HepG2 (cell line): ENCODE measurements around the gene AUP1.

Experiments
- ASH2L ChIP-seq: fragments of 300-600, 200-600 bp; sonication (generic); IDR thresholded peaks from 2 replicates; pipeline ENCODE4 v1.7.0; 2017; ENCODE audit warnings: low read depth, mild to moderate bottlenecking, moderate library complexity, mixed read lengths, low read length; ENCODE audit not compliant: insufficient read length
- ELK4 ChIP-seq: sonication (generic); formaldehyde crosslinking; IDR thresholded peaks from 2 replicates; pipeline ENCODE4 v1.9.0; 2021; ENCODE audit warnings: missing genetic modification reagents, borderline replicate concordance
- KDM4B ChIP-seq: sonication (generic); formaldehyde crosslinking; IDR thresholded peaks from 2 replicates; pipeline ENCODE4 v1.4.0; 2020; ENCODE audit warnings: missing genetic modification reagents
- NFIC ChIP-seq: IDR thresholded peaks from 2 replicates; pipeline ENCODE4 v1.6.1; 2012; ENCODE audit warnings: mild to moderate bottlenecking, low read length, inconsistent platforms
- SMAD3 ChIP-seq: sonication (generic); formaldehyde crosslinking; IDR thresholded peaks from 2 replicates; pipeline ENCODE4 v1.4.0; 2020; ENCODE audit warnings: missing genetic modification reagents
- TBP ChIP-seq: sonication (generic); formaldehyde crosslinking; IDR thresholded peaks from 2 replicates; pipeline ENCODE4 v1.5.0; 2020; ENCODE audit warnings: missing genetic modification reagents
- ZFP62 ChIP-seq: sonication (generic); formaldehyde crosslinking; IDR thresholded peaks from 2 replicates; pipeline ENCODE4 v1.4.0; 2020; ENCODE audit warnings: missing genetic modification reagents
- ZNF143 ChIP-seq: sonication (generic); formaldehyde crosslinking; IDR thresholded peaks from 2 replicates; pipeline ENCODE4 v1.4.0; 2020; ENCODE audit warnings: missing genetic modification reagents
- ZNF331 ChIP-seq: sonication (generic); formaldehyde crosslinking; IDR thresholded peaks from 2 replicates; pipeline ENCODE4 v1.4.0; 2020; ENCODE audit warnings: missing genetic modification reagents
- ZNF547 ChIP-seq: sonication (generic); formaldehyde crosslinking; IDR thresholded peaks from 2 replicates; pipeline ENCODE4 v1.5.1; 2020; ENCODE audit warnings: mild to moderate bottlenecking, missing genetic modification reagents
- TF ChIP-seq, protein P1 (sequence below), 2 experiments: fragments of 450-650 bp in 1 of 2; sonication (generic) in 1 of 2; formaldehyde crosslinking; IDR thresholded peaks; 2 replicates each; pipeline versions ENCODE4 v1.5.0 to v1.8.0; 2020 to 2022; ENCODE audit warnings: mild to moderate bottlenecking in 1 of 2, missing genetic modification reagents in 1 of 2
- TF ChIP-seq, protein P2 (sequence below): sonication (generic); formaldehyde crosslinking; IDR thresholded peaks from 2 replicates; pipeline ENCODE4 v1.5.0; 2020; ENCODE audit warnings: mild to moderate bottlenecking, missing genetic modification reagents, moderate library complexity

DNA sequence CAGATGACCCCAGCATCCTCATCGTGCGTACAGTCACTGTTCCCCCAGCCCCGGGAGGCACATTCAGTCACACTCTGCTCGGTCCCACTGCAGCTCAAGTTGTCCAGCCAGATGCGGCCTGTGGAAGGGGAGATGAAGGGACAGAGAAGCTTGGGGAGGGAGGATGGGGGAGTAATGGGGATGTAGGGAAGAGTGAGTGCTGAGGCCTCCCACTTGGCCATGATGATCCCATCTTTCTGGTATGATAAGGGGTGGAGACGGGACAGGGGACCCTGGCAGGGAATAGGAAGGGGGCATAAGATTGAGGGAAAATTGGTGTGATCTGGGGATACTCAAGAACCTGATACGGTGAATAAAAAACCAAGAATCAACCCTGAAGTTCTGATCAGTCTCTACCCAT is 20.7 kb upstream of the AUP1 start:
- TF ChIP-seq ELK4 (CRISPR knock-in tag): no peak
- no peak for TF ChIP-seq ZNF331 (CRISPR knock-in tag)
- TF ChIP-seq KDM4B (CRISPR knock-in tag): no peak
- TF ChIP-seq, protein P1, sequence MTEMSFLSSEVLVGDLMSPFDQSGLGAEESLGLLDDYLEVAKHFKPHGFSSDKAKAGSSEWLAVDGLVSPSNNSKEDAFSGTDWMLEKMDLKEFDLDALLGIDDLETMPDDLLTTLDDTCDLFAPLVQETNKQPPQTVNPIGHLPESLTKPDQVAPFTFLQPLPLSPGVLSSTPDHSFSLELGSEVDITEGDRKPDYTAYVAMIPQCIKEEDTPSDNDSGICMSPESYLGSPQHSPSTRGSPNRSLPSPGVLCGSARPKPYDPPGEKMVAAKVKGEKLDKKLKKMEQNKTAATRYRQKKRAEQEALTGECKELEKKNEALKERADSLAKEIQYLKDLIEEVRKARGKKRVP (CRISPR knock-in tag; IDR thresholded peaks at IDR 0.05): no peak
- TF ChIP-seq ZFP62 (CRISPR knock-in tag): no peak
- TF ChIP-seq, protein P2, sequence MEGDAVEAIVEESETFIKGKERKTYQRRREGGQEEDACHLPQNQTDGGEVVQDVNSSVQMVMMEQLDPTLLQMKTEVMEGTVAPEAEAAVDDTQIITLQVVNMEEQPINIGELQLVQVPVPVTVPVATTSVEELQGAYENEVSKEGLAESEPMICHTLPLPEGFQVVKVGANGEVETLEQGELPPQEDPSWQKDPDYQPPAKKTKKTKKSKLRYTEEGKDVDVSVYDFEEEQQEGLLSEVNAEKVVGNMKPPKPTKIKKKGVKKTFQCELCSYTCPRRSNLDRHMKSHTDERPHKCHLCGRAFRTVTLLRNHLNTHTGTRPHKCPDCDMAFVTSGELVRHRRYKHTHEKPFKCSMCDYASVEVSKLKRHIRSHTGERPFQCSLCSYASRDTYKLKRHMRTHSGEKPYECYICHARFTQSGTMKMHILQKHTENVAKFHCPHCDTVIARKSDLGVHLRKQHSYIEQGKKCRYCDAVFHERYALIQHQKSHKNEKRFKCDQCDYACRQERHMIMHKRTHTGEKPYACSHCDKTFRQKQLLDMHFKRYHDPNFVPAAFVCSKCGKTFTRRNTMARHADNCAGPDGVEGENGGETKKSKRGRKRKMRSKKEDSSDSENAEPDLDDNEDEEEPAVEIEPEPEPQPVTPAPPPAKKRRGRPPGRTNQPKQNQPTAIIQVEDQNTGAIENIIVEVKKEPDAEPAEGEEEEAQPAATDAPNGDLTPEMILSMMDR (CRISPR knock-in tag): no peak
- TF ChIP-seq NFIC: no peak
- no peak for TF ChIP-seq TBP
- TF ChIP-seq ZNF547 (CRISPR knock-in tag): no peak
- no peak for TF ChIP-seq SMAD3 (CRISPR knock-in tag)
- no peak for TF ChIP-seq ASH2L
- TF ChIP-seq ZNF143 (CRISPR knock-in tag): no peak
